ENCODE data around the gene BTNL3. TPM values are rescaled to one million over a fixed set of nuclear protein-coding genes. Genes with fewer than 3 reads are reported as not detected.
"Not testable (repeated sequence)": the region's sequence is repeated elsewhere in the genome, so short reads cannot be mapped to it uniquely, and the experiment has no call there.

Gene BTNL3
- polyA plus RNA-seq, 3 donors from 2014 or later: not detected

GRCh38 chr5:180990086-180990881, 1.6 kb downstream of the BTNL3 start:
- Mint-ChIP-seq H3K27ac (no peak overlapping the region), H3K27me3 (ENCODE audit: low read depth in 3 of 3) (peaks cover 0 to 10% (median 0%) of the 10 kb centered on the region in 3 donors), H3K36me3 (no peaks in the 10 kb centered on the region), H3K9me3 (peaks cover 0 to 2% (median 0%) of the 10 kb centered on the region in 6 donors), H3K4me1 (no peaks in the 10 kb centered on the region), H3K4me3 (no peak overlapping the region)
- DNase-seq: no peak

GRCh38 chr5:180990882-180991242, 2.2 kb downstream of the BTNL3 start:
- H3K9me3 Mint-ChIP-seq: peaks cover 0 to 2% (median 0%) of the 10 kb centered on the region in 6 donors
- peaks cover 0 to 10% (median 0%) of the 10 kb centered on the region in 3 donors for H3K27me3 Mint-ChIP-seq (ENCODE audit: low read depth in 3 of 3)
- no peak for DNase-seq
- no peak overlapping the region for H3K4me3 Mint-ChIP-seq
- no peaks in the 10 kb centered on the region for H3K36me3 Mint-ChIP-seq
- no peak overlapping the region for H3K27ac Mint-ChIP-seq
- H3K4me1 Mint-ChIP-seq: no peaks in the 10 kb centered on the region

- Mint-ChIP-seq H3K27me3 (ENCODE audit: low read depth in 3 of 3) (peaks cover 0 to 10% (median 0%) of the 10 kb centered on the region in 3 donors), H3K36me3 (no peaks in the 10 kb centered on the region), H3K27ac (no peak overlapping the region), H3K9me3 (no peaks in the 10 kb centered on the region), H3K4me1 (no peaks in the 10 kb centered on the region), H3K4me3 (no peak overlapping the region)
- no peak for DNase-seq
These were observed 13.3 kb downstream of the BTNL3 start for GRCh38 chr5:181001947-181002346.

GRCh38 chr5:181005791-181006190, 17.1 kb downstream of the BTNL3 start:
- Mint-ChIP-seq H3K4me3 (no peak overlapping the region), H3K9me3 (no peaks in the 10 kb centered on the region), H3K36me3 (no peaks in the 10 kb centered on the region), H3K27me3 (ENCODE audit: low read depth in 3 of 3) (peaks cover 0 to 5% (median 4%) of the 10 kb centered on the region in 3 donors), H3K4me1 (no peaks in the 10 kb centered on the region), H3K27ac (no peak overlapping the region)
- no peak for DNase-seq

- H3K9me3 Mint-ChIP-seq: no peaks in the 10 kb centered on the region
- H3K27ac Mint-ChIP-seq: no peak overlapping the region
- no peaks in the 10 kb centered on the region for H3K36me3 Mint-ChIP-seq
- H3K4me1 Mint-ChIP-seq: no peaks in the 10 kb centered on the region
- H3K27me3 Mint-ChIP-seq (ENCODE audit: low read depth in 3 of 3): peaks cover 2 to 10% (median 5%) of the 10 kb centered on the region in 3 donors
- H3K4me3 Mint-ChIP-seq: no peak overlapping the region
- DNase-seq: no peak
These were observed 19.5 kb downstream of the BTNL3 start for GRCh38 chr5:181008136-181008535.

GRCh38 chr5:181010018-181010417, 21.4 kb downstream of the BTNL3 start:
- DNase-seq; H3K4me3 Mint-ChIP-seq; H3K27me3 Mint-ChIP-seq (ENCODE audit: low read depth in 3 of 3); H3K4me1 Mint-ChIP-seq; H3K36me3 Mint-ChIP-seq; H3K9me3 Mint-ChIP-seq; H3K27ac Mint-ChIP-seq: not testable (repeated sequence)

GRCh38 chr5:181014654-181015053, 26.0 kb downstream of the BTNL3 start:
- not testable (repeated sequence) for H3K4me1 Mint-ChIP-seq, H3K36me3 Mint-ChIP-seq, H3K4me3 Mint-ChIP-seq, DNase-seq, H3K27ac Mint-ChIP-seq, H3K9me3 Mint-ChIP-seq
- H3K27me3 Mint-ChIP-seq (ENCODE audit: low read depth in 3 of 3): peaks cover 5 to 19% (median 6%) of the 10 kb centered on the region in 3 donors

- H3K36me3 Mint-ChIP-seq, H3K4me1 Mint-ChIP-seq, H3K27ac Mint-ChIP-seq, H3K4me3 Mint-ChIP-seq, DNase-seq: not testable (repeated sequence)
- Mint-ChIP-seq H3K9me3 (peaks cover 4 to 25% (median 12%) of the 10 kb centered on the region in 6 donors), H3K27me3 (ENCODE audit: low read depth in 3 of 3) (peaks cover 6 to 19% (median 9%) of the 10 kb centered on the region in 3 donors)
These were observed 28.8 kb downstream of the BTNL3 start for GRCh38 chr5:181017448-181017847.

GRCh38 chr5:181020688-181021087, 32.0 kb downstream of the BTNL3 start:
- Mint-ChIP-seq H3K9me3 (peaks cover 4 to 34% (median 16%) of the 10 kb centered on the region in 6 donors), H3K36me3 (no peaks in the 10 kb centered on the region), H3K4me1 (no peaks in the 10 kb centered on the region), H3K4me3 (no peak overlapping the region), H3K27me3 (ENCODE audit: low read depth in 3 of 3) (peaks cover 1 to 23% (median 9%) of the 10 kb centered on the region in 3 donors), H3K27ac (no peak overlapping the region)
- no peak for DNase-seq

GRCh38 chr5:181024245-181025064, 35.8 kb downstream of the BTNL3 start:
- no peaks in the 10 kb centered on the region for H3K36me3 Mint-ChIP-seq
- H3K4me3 Mint-ChIP-seq: no peak overlapping the region
- H3K4me1 Mint-ChIP-seq: no peaks in the 10 kb centered on the region
- H3K27ac Mint-ChIP-seq: no peak overlapping the region
- peaks cover 4 to 14% (median 11%) of the 10 kb centered on the region in 3 donors for H3K27me3 Mint-ChIP-seq (ENCODE audit: low read depth in 3 of 3)
- H3K9me3 Mint-ChIP-seq: peaks cover 4 to 34% (median 16%) of the 10 kb centered on the region in 6 donors
- DNase-seq: no peak

- no peak for DNase-seq
- Mint-ChIP-seq H3K9me3 (peaks cover 0 to 9% (median 3%) of the 10 kb centered on the region in 6 donors), H3K4me3 (no peak overlapping the region), H3K4me1 (no peaks in the 10 kb centered on the region), H3K27ac (no peak overlapping the region), H3K36me3 (no peaks in the 10 kb centered on the region), H3K27me3 (ENCODE audit: low read depth in 3 of 3) (peaks cover 3 to 12% (median 11%) of the 10 kb centered on the region in 3 donors)
These were observed 38.9 kb downstream of the BTNL3 start for GRCh38 chr5:181027452-181028031.

- H3K27me3 Mint-ChIP-seq (ENCODE audit: low read depth in 3 of 3): peaks cover 3 to 12% (median 11%) of the 10 kb centered on the region in 3 donors
- H3K36me3 Mint-ChIP-seq: no peaks in the 10 kb centered on the region
- H3K9me3 Mint-ChIP-seq: peaks cover 0 to 3% (median under 1%) of the 10 kb centered on the region in 6 donors
- no peak for DNase-seq
- H3K27ac Mint-ChIP-seq: no peak overlapping the region
- H3K4me3 Mint-ChIP-seq: no peak overlapping the region
- H3K4me1 Mint-ChIP-seq: no peaks in the 10 kb centered on the region
These were observed 39.6 kb downstream of the BTNL3 start for GRCh38 chr5:181028032-181028819.

- Mint-ChIP-seq H3K4me1 (no peaks in the 10 kb centered on the region), H3K9me3 (peaks cover 0 to 1% (median 0%) of the 10 kb centered on the region in 6 donors), H3K27ac (no peak overlapping the region), H3K27me3 (ENCODE audit: low read depth in 3 of 3) (peaks cover 0 to 14% (median 3%) of the 10 kb centered on the region in 3 donors), H3K4me3 (no peak overlapping the region), H3K36me3 (no peaks in the 10 kb centered on the region)
- no peak for DNase-seq
These were observed 43.1 kb downstream of the BTNL3 start for GRCh38 chr5:181031716-181032115.
